ENCODE results near the gene AP1B1. TPM values are rescaled to one million over a fixed set of nuclear protein-coding genes. Genes with fewer than 3 reads are reported as not detected.
A peak's percentile ranks its signal among the peaks of the same experiment; 100 is the strongest.

The AP1B1 gene
- polyA plus RNA-seq, 1 donor (not counting 4 experiments of a cell fraction or from before 2014, with no cell fraction given): 55.3 TPM

DNA sequence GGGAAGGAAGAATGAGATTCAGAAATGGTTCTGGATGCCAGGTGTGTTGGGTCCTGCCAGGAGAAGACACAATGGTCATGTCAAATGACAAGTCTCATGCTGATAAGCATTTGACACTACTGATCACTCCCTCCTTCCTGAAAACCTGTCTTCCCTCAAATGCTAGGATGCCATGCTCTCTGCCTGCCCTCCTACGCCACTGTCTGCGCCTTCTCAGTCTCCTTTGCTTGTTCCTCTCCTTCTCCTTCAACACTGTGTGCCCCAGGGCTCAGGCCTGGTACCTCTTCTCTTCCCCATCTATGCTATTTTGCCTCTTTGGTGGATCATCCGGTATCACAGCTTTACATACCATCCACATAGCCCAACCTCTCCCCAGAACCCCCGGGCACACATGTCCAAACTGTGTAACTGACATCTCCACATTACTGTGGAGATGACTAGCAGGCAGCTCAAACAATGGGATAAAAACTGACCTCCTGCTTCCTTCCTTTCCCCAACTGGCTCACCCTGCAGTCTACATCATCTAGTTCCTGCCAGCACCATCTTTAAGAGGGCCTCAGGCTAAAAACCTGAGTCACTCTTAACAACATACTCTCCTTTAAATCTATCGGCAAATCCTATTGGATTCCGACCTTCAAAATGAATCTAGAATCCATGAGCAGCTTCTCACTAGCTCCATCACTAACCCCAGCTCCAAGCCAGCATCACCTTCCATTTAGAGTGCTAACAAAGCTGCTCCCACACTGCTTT is 8.2 kb downstream of the AP1B1 start:
- FAIRE-seq (peak; percentile 88), DNase-seq (ENCODE audit: low read depth, low spot score) (no peak)
- TF ChIP-seq, protein P1, sequence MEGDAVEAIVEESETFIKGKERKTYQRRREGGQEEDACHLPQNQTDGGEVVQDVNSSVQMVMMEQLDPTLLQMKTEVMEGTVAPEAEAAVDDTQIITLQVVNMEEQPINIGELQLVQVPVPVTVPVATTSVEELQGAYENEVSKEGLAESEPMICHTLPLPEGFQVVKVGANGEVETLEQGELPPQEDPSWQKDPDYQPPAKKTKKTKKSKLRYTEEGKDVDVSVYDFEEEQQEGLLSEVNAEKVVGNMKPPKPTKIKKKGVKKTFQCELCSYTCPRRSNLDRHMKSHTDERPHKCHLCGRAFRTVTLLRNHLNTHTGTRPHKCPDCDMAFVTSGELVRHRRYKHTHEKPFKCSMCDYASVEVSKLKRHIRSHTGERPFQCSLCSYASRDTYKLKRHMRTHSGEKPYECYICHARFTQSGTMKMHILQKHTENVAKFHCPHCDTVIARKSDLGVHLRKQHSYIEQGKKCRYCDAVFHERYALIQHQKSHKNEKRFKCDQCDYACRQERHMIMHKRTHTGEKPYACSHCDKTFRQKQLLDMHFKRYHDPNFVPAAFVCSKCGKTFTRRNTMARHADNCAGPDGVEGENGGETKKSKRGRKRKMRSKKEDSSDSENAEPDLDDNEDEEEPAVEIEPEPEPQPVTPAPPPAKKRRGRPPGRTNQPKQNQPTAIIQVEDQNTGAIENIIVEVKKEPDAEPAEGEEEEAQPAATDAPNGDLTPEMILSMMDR (optimal IDR thresholded peaks at IDR 0.05 in 1 of 3, IDR thresholded peaks at IDR 0.05 in 1 of 3, conservative IDR thresholded peaks at IDR 0.05 in 1 of 3; ENCODE audit: extremely low read depth in 1 of 3, insufficient read depth in 2 of 3, low read length in 3 of 3): no peak
- TF ChIP-seq EZH2 (IDR thresholded peaks at IDR 0.05; ENCODE audit: low read length): no peak
- no peak overlapping the region for H3K4me3 ChIP-seq (ENCODE audit: control insufficient read depth in 2 of 3, extremely low read depth in 1 of 3, insufficient read depth in 2 of 3, low read depth in 1 of 3, low read length in 3 of 3)
- H3K9ac ChIP-seq (ENCODE audit: control insufficient read depth, extremely low read depth, insufficient read depth, low read length): no peak overlapping the region
- peaks cover 4% of the 10 kb centered on the region for H3K9me1 ChIP-seq (ENCODE audit: control insufficient read depth, extremely low read depth, insufficient read depth, low read length)
- peaks cover 14 to 16% of the 10 kb centered on the region in 2 experiments for H3K36me3 ChIP-seq (ENCODE audit: control insufficient read depth in 2 of 2, extremely low read depth in 1 of 2, insufficient read depth in 2 of 2, low read length in 2 of 2)
- H4K20me1 ChIP-seq (ENCODE audit: control insufficient read depth, extremely low read depth, insufficient read depth, low read length): peaks cover 11% of the 10 kb centered on the region
- H3K9me3 ChIP-seq (ENCODE audit: control insufficient read depth, low read depth, low read length): no peaks in the 10 kb centered on the region
- H3K79me2 ChIP-seq (ENCODE audit: control insufficient read depth, insufficient read depth, low read length): peaks cover 63% of the 10 kb centered on the region
- no peaks in the 10 kb centered on the region for H3K27me3 ChIP-seq (ENCODE audit: control insufficient read depth, extremely low read depth, insufficient read depth, low read length)
- peak overlapping the region; percentile 15 for H3K27ac ChIP-seq (ENCODE audit: control insufficient read depth, insufficient read depth, low read length)
- peak overlapping the region; percentile 28 for H3K4me2 ChIP-seq (ENCODE audit: control insufficient read depth, extremely low read depth, insufficient read depth, low read depth, low read length)
- no peak overlapping the region for H2AFZ ChIP-seq (ENCODE audit: control insufficient read depth, low read length)
- H3K4me1 ChIP-seq (ENCODE audit: control insufficient read depth, extremely low read depth, insufficient read depth, low read length): peaks cover 40% of the 10 kb centered on the region
- dilution Hi-C loops (cut with MboI; ENCODE audit: extremely low pct_ligation_motif_present, low sequenced_read_pairs): no loop called here

DNA sequence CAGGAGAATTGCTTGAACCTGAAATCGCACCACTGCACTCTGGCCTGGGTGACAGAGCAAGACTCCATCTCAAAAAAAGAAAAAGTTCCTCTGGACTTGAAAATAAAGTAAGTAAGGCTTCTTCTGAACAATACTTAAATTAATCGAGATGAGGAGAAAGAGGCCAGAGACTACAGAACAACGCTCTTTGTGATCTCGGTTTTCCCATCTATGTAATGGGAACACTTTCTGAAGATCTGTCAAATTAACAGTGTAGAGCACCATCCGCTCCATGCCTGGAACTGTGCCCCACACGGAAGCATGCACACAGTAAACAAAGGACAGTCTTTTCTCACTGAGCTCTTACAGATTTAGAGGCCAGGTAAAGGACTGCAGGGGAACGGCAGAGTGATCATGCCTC is 9.1 kb downstream of the AP1B1 start:
- H3K4me3 ChIP-seq (ENCODE audit: control insufficient read depth in 2 of 3, extremely low read depth in 1 of 3, insufficient read depth in 2 of 3, low read depth in 1 of 3, low read length in 3 of 3): no peak overlapping the region
- dilution Hi-C loops (cut with MboI; ENCODE audit: extremely low pct_ligation_motif_present, low sequenced_read_pairs): no loop called here
- H3K9ac ChIP-seq (ENCODE audit: control insufficient read depth, extremely low read depth, insufficient read depth, low read length): no peak overlapping the region
- peaks cover 11% of the 10 kb centered on the region for H4K20me1 ChIP-seq (ENCODE audit: control insufficient read depth, extremely low read depth, insufficient read depth, low read length)
- peaks cover 12% of the 10 kb centered on the region in 2 experiments for H3K36me3 ChIP-seq (ENCODE audit: control insufficient read depth in 2 of 2, extremely low read depth in 1 of 2, insufficient read depth in 2 of 2, low read length in 2 of 2)
- no peak for DNase-seq (ENCODE audit: low read depth, low spot score)
- peaks cover 4% of the 10 kb centered on the region for H3K9me1 ChIP-seq (ENCODE audit: control insufficient read depth, extremely low read depth, insufficient read depth, low read length)
- FAIRE-seq: no peak
- H3K27me3 ChIP-seq (ENCODE audit: control insufficient read depth, extremely low read depth, insufficient read depth, low read length): no peaks in the 10 kb centered on the region
- peaks cover 40% of the 10 kb centered on the region for H3K4me1 ChIP-seq (ENCODE audit: control insufficient read depth, extremely low read depth, insufficient read depth, low read length)
- H3K9me3 ChIP-seq (ENCODE audit: control insufficient read depth, low read depth, low read length): no peaks in the 10 kb centered on the region
- H2AFZ ChIP-seq (ENCODE audit: control insufficient read depth, low read length): no peak overlapping the region
- H3K27ac ChIP-seq (ENCODE audit: control insufficient read depth, insufficient read depth, low read length): no peak overlapping the region
- TF ChIP-seq, protein P1 (optimal IDR thresholded peaks at IDR 0.05 in 1 of 3, IDR thresholded peaks at IDR 0.05 in 1 of 3, conservative IDR thresholded peaks at IDR 0.05 in 1 of 3; ENCODE audit: extremely low read depth in 1 of 3, insufficient read depth in 2 of 3, low read length in 3 of 3): no peak
- no peak for TF ChIP-seq EZH2 (IDR thresholded peaks at IDR 0.05; ENCODE audit: low read length)
- peaks cover 66% of the 10 kb centered on the region for H3K79me2 ChIP-seq (ENCODE audit: control insufficient read depth, insufficient read depth, low read length)
- H3K4me2 ChIP-seq (ENCODE audit: control insufficient read depth, extremely low read depth, insufficient read depth, low read depth, low read length): no peak overlapping the region

All from keratinocyte (primary cell).